HEK293T (cell line): ENCODE results near the gene HEBP2.
A peak's percentile ranks its signal among the peaks of the same experiment; 100 is the strongest.

ENCODE experiments used
- CTCF ChIA-PET: fragments of 350-600 bp; formaldehyde crosslinking; extraction: SDS; loops from one replicate; lab custom pipeline; 2021; ENCODE audit warnings: antibody characterized with exemption, inconsistent platforms; lab: Yijun Ruan, JAX
- POLR2A ChIA-PET: fragments of 350-600 bp; formaldehyde crosslinking; extraction: SDS; loops from one replicate; lab custom pipeline; 2020; ENCODE audit warnings: antibody characterized with exemption, inconsistent platforms; lab: Yijun Ruan, JAX
- DNase-seq: peaks from one replicate; pipeline ENCODE4 v3.0.0; 2012; ENCODE audit warnings: mixed read lengths; ENCODE audit errors: extremely low spot score
- ARNT ChIP-seq: fragments of 450-650 bp; IDR thresholded peaks from 2 replicates; pipeline ENCODE4 v1.6.1; 2017; ENCODE audit warnings: mild to moderate bottlenecking
- BHLHE40 ChIP-seq: fragments of 450-650 bp; IDR thresholded peaks from 2 replicates; pipeline ENCODE4 v1.6.1; 2016; ENCODE audit warnings: mild to moderate bottlenecking, moderate library complexity, borderline replicate concordance
- CTBP1 ChIP-seq: fragments of 450-650 bp; IDR thresholded peaks from 2 replicates; pipeline ENCODE4 v1.6.1; 2016; ENCODE audit warnings: borderline replicate concordance
- ELF4 ChIP-seq: fragments of 450-650 bp; IDR thresholded peaks from 2 replicates; pipeline ENCODE4 v1.6.1; 2017; ENCODE audit warnings: antibody characterized with exemption
- FOXA1 ChIP-seq: fragments of 450-650 bp; IDR thresholded peaks from 2 replicates; pipeline ENCODE4 v1.6.1; 2016; ENCODE audit warnings: mild to moderate bottlenecking
- FOXK2 ChIP-seq: fragments of 450-650 bp; IDR thresholded peaks from 2 replicates; pipeline ENCODE4 v1.6.1; 2016; ENCODE audit warnings: mild to moderate bottlenecking
- FOXM1 ChIP-seq: fragments of 450-650 bp; IDR thresholded peaks from 2 replicates; pipeline ENCODE4 v1.6.1; 2017; ENCODE audit warnings: mild to moderate bottlenecking, borderline replicate concordance
- HDGF ChIP-seq: fragments of 450-650 bp; IDR thresholded peaks from 2 replicates; pipeline ENCODE4 v1.6.1; 2017; ENCODE audit warnings: antibody characterized with exemption, borderline replicate concordance
- L3MBTL2 ChIP-seq: fragments of 450-650 bp; conservative IDR thresholded peaks from 2 replicates; pipeline ENCODE4 v1.6.1; 2016; ENCODE audit warnings: mild to moderate bottlenecking
- LEF1 ChIP-seq: fragments of 450-650 bp; IDR thresholded peaks from 2 replicates; pipeline ENCODE4 v1.6.1; 2017; ENCODE audit warnings: mild to moderate bottlenecking, borderline replicate concordance
- NFRKB ChIP-seq: fragments of 450-650 bp; IDR thresholded peaks from 2 replicates; pipeline ENCODE4 v1.6.1; 2016; ENCODE audit warnings: mild to moderate bottlenecking, moderate library complexity
- SP1 ChIP-seq: fragments of 450-650 bp; IDR thresholded peaks from 2 replicates; pipeline ENCODE4 v1.6.1; 2017
- SUZ12 ChIP-seq: fragments of 450-650 bp; IDR thresholded peaks from 2 replicates; pipeline ENCODE4 v1.6.1; 2016; ENCODE audit warnings: mild to moderate bottlenecking
- TARDBP ChIP-seq: fragments of 450-650 bp; IDR thresholded peaks from 2 replicates; pipeline ENCODE4 v1.6.1; 2016
- ZNF384 ChIP-seq: fragments of 450-650 bp; IDR thresholded peaks from 2 replicates; pipeline ENCODE4 v1.6.1; 2016
- TF ChIP-seq, protein P1 (sequence below): fragments of 450-650 bp; IDR thresholded peaks from 2 replicates; pipeline ENCODE4 v1.6.1; 2016

HEBP2 gene

DNA sequence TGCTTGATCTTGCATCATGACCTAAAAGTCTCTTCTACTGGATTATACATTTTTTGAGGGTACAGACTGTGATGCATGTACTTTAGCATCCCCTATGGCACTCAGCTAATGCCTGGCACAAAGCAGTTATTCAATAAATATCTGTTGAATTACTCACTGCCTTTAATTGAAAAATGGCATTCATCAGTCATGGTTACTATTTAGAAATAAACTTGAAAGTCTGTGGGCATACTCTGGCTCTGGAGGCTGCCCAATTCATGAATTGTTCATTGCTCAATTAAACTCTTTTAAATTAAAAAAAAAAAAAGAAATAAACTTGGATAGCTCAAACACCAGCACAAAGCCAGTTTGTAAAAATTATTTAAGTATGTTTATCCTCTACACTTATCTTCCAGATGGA lies 40.0 kb downstream of the HEBP2 start:
- CTCF ChIA-PET, result interaction anchor here (0.6 kb wide), 1 partner anchor 413 kb away, joined by 3 read pairs; no protein-coding TSS in a partner anchor
- TF ChIP-seq HDGF, result no peak
- TF ChIP-seq TARDBP, result no peak
- TF ChIP-seq NFRKB, result no peak
- no peak for TF ChIP-seq BHLHE40
- no peak for TF ChIP-seq SP1
- TF ChIP-seq FOXA1, result no peak
- TF ChIP-seq ARNT, result no peak
- TF ChIP-seq, protein P1, sequence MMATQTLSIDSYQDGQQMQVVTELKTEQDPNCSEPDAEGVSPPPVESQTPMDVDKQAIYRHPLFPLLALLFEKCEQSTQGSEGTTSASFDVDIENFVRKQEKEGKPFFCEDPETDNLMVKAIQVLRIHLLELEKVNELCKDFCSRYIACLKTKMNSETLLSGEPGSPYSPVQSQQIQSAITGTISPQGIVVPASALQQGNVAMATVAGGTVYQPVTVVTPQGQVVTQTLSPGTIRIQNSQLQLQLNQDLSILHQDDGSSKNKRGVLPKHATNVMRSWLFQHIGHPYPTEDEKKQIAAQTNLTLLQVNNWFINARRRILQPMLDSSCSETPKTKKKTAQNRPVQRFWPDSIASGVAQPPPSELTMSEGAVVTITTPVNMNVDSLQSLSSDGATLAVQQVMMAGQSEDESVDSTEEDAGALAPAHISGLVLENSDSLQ, result no peak
- no peak for TF ChIP-seq LEF1
- no peak for TF ChIP-seq CTBP1
- TF ChIP-seq L3MBTL2, result no peak
- no peak for TF ChIP-seq ELF4
- TF ChIP-seq FOXM1, result no peak
- DNase-seq, result no peak
- POLR2A ChIA-PET, result no interaction called here

DNA sequence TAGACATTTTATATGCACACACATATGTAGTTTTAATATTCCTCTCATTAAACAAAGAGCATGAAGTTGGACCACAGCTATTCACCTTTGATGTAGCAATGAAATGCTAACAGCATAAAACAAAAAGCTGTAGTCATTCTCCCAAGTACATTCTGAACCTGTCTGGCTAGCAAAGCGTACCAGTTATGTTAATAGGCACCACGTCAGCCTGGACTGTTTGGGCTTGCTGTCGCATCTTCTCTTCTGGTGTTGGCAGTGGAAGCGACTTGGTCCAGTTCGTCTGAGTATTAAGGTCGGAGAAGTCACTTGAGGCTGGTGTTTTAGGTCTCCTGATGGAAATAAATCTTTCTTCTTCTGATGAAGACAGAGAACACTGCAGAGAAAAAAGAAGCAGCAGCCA lies 42.8 kb downstream of the HEBP2 start:
- POLR2A ChIA-PET, result no interaction called here
- CTCF ChIA-PET, result no interaction called here
- TF ChIP-seq ELF4 (no peak), FOXK2 (no peak), FOXM1 (no peak)
- no peak for DNase-seq

DNA sequence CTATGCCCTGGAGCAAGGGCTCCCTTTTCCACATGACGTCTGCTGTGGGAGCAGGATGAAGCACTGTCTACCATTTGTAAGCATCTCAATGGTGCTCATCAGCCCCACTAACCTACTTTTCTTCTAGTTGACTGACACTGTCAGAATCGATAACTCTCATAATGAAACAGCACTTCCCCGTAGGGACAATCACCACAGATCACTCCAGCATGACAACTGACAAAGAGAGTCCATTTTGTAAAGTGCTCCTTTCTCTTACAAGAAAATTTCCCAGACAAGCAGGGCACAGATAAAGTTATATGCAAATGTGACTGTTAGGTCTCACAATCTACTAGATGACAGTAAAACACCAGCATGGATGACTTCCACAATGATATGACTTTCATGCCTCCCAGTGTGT lies 46.4 kb downstream of the HEBP2 start:
- DNase-seq, result no peak
- ChIA-PET CTCF (no interaction called here), POLR2A (no interaction called here)
- no peak for TF ChIP-seq SUZ12
- TF ChIP-seq, protein P1, result peak; percentile 45; the same call in 1 of the 2 replicates
- TF ChIP-seq NFRKB, result no peak

DNA sequence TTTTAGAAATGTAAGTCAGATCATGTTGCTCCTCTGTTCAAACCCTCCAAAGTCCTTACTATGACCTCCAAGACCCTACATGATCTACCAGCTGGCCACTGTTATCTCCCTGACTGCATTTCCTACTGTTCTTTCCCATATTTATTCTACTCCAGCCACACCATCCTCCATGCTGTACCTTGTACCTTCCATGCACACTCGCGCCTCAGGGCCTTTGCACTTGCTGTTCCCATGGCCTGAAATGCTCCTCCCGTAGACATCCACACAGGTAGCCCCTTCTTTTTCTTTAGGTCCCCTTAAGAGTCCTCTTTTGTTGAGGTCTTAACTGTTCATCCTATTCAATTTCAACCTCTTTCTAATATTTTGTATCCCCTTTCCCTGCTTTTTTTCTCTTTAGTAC lies 47.0 kb downstream of the HEBP2 start:
- ChIA-PET CTCF (no interaction called here), POLR2A (no interaction called here)
- DNase-seq, result no peak
- TF ChIP-seq ZNF384 (no peak), L3MBTL2 (no peak), SUZ12 (no peak), ELF4 (no peak), TARDBP (no peak), FOXM1 (no peak), FOXA1 (no peak)
- TF ChIP-seq, protein P1, result no peak

DNA sequence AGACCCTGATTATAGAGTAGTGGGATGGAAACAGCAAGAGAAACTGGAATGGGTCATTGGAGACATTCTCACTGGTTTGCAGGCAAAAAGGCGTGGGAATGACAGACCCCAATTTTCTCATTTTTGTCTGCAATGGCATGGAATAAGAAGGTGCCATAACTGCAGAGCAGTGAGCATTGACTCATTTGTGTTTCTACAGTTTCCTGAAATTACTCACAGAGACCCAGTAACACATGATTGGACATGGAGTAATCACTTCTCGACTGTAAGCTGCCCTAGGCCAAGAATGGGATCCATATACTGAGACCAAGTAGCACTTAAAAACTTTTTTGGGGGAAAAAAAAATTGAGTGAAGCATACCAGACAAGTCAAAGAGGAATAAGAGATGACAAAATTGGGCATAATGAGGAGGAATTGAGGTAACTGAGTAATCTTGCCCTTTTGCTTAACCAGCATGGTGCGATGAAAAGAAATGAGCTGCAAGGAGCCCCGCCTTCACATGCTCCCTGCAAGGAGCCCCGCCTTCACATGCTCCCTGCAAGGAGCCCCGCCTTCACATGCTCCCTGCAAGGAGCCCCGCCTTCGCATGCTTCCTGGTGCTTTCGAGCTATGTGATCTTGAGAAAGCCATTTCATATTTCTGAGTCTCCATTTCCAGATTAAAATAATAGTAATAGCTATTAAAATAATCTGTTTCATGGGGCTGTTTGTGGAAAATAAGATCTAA lies 51.1 kb downstream of the HEBP2 start:
- ChIA-PET POLR2A (interaction anchor here (1.1 kb wide), 1 partner anchor 44 kb away, joined by 3 read pairs; the partner anchor contains the start of gene NHSL1), CTCF (interaction anchor here (0.7 kb wide), 1 partner anchor 9 kb away, joined by 3 read pairs; no protein-coding TSS in a partner anchor)
- DNase-seq, result no peak
- TF ChIP-seq SP1, result no peak
- TF ChIP-seq FOXK2, result no peak
- no peak for TF ChIP-seq BHLHE40
- TF ChIP-seq NFRKB, result no peak
- TF ChIP-seq, protein P1, result no peak
- TF ChIP-seq FOXM1, result no peak

DNA sequence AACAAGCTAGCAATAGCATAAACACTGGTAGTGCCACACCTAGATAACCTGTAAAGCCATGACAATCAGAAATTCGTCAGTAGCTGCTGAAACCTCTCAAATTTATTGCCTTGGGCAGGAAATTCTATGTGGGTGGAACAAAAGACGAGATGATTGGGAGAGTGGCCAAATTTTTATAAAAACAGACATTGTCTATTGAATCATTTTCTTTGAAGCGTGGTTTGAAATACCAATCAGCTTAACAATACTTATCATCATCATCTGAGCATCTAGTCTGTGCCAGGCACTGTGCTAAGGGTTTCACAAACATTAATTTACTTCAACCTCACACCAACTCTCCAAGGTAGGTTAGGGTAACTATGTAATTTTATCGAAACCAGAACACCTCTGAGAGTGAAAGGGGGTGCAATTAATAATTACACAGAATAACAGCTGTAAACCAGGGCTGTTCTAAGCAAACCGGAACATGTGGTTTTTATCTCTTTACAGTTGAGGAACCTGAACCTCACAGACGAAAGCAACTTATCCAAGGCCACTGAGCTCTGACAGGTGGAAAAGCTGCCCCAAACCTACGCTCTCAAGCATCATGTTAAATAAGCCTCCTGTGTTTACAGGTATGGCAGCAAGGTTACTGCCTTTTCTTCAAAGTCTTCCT lies 51.9 kb downstream of the HEBP2 start:
- TF ChIP-seq CTBP1 (no peak), TARDBP (no peak), FOXK2 (no peak), NFRKB (no peak), L3MBTL2 (no peak), SP1 (no peak), ARNT (no peak), SUZ12 (no peak), FOXM1 (no peak), ZNF384 (no peak), LEF1 (no peak), BHLHE40 (no peak), ELF4 (no peak), HDGF (no peak)
- TF ChIP-seq, protein P1, result no peak
- no peak for DNase-seq
- POLR2A ChIA-PET, result interaction anchor here (1.1 kb wide), 1 partner anchor 43 kb away, joined by 3 read pairs; the partner anchor contains the start of gene NHSL1
- CTCF ChIA-PET, result interaction anchor here (0.7 kb wide), 1 partner anchor 9 kb away, joined by 3 read pairs; no protein-coding TSS in a partner anchor
